ENCODE measurements around the gene GPC6.

Gene GPC6

GRCh38 chr13:94315188-94315587, 1088.6 kb downstream of the GPC6 start:
- no peak for DNase-seq

- no peak for DNase-seq
Measured at GRCh38 chr13:94317063-94317491, 1090.5 kb downstream of the GPC6 start.

- DNase-seq, result no peak
Measured at GRCh38 chr13:94318418-94318817, 1091.8 kb downstream of the GPC6 start.

GRCh38 chr13:94319501-94319900, 1092.9 kb downstream of the GPC6 start:
- no peak for DNase-seq

- no peak for DNase-seq
Measured at GRCh38 chr13:94322925-94323763, 1096.5 kb downstream of the GPC6 start.

GRCh38 chr13:94323764-94324758, 1097.5 kb downstream of the GPC6 start:
- DNase-seq, result no peak

- DNase-seq, result no peak
Measured at GRCh38 chr13:94324767-94325540, 1098.3 kb downstream of the GPC6 start.

GRCh38 chr13:94325650-94326049, 1099.0 kb downstream of the GPC6 start:
- no peak for DNase-seq

- no peak for DNase-seq
Measured at GRCh38 chr13:94327318-94327717, 1100.7 kb downstream of the GPC6 start.

GRCh38 chr13:94328381-94329041, 1101.9 kb downstream of the GPC6 start:
- DNase-seq, result no peak

GRCh38 chr13:94329277-94329676, 1102.7 kb downstream of the GPC6 start:
- DNase-seq, result no peak

- DNase-seq, result no peak
Measured at GRCh38 chr13:94329754-94330551, 1103.3 kb downstream of the GPC6 start.

GRCh38 chr13:94330552-94331071, 1104.0 kb downstream of the GPC6 start:
- no peak for DNase-seq

- DNase-seq, result no peak
Measured at GRCh38 chr13:94331281-94331680, 1104.7 kb downstream of the GPC6 start.

- no peak for DNase-seq
Measured at GRCh38 chr13:94332359-94333096, 1105.9 kb downstream of the GPC6 start.

GRCh38 chr13:94333131-94333820, 1106.7 kb downstream of the GPC6 start:
- DNase-seq, result no peak

GRCh38 chr13:94335761-94336526, 1109.3 kb downstream of the GPC6 start:
- DNase-seq, result no peak

- no peak for DNase-seq
Measured at GRCh38 chr13:94339116-94339687, 1112.6 kb downstream of the GPC6 start.
